ENCODE measurements around the gene CASKIN2. TPM values are rescaled to one million over a fixed set of nuclear protein-coding genes. Genes with fewer than 3 reads are reported as not detected.

CASKIN2 gene
- total and polyA plus RNA-seq, 10 of the 15 experiments (the other 5 are each of a cell fraction or from before 2014, with no cell fraction given) = 0.02 to 2.7 (median 0.44) TPM; not detected in 1

DNA sequence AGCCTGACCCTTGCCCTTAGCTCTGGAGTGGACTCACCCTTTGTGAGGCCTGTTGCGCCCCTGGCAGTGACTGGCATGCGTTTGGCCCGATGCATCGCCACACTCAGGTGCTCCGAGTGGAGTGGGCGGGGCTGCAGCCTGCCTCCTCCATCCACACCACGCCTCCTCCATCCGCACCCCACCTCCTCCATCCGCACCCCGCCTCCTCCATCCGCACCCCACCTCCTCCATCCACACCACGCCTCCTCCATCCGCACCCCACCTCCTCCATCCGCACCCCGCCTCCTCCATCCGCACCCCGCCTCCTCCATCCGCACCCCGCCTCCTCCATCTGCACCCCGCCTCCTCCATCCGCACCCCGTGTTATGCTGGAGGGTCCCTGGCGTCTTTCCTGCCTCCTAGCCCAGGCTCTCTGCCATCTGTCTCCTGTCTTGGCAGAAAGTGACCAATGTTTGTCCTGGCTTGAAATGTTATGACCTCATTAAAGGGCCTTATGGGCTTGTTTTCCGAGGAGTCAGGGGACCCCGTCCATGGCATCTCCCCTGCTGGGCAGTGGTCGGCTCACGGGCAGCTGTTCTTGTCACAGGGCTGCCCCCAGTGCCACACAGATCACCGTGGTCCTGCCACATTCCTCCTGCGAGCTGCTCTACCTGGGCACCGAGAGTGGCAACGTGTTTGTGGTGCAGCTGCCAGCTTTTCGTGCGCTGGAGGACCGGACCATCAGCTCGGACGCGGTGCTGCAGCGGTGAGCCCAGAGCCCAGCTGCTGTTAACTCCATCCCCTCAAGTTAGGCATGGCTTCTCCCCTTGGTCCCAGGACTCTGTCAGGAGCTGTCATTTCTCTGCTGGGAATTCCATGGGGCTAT lies 43.6 kb upstream of the CASKIN2 start:
- ChIA-PET RAD21 (ENCODE audit: unreplicated experiment) (no interaction called here), POLR2A (interaction anchor here (1.1 kb wide), 1 partner anchor 12 kb away, joined by 4 read pairs; no protein-coding TSS in a partner anchor), SMC1A (ENCODE audit: uncharacterized antibody, unreplicated experiment) (interaction anchor here (1.1 kb wide), 1 partner anchor 24 kb away, joined by 3 read pairs; no protein-coding TSS in a partner anchor), CTCF (interaction anchor here (0.7 kb wide), 1 partner anchor 39 kb away, joined by 3 read pairs; no protein-coding TSS in a partner anchor)
- no peak overlapping the region for H2AFZ ChIP-seq (ENCODE audit: control insufficient read depth, low read depth, low read length)
- no peak for TF ChIP-seq ZNF622 (IDR thresholded peaks at IDR 0.05)
- no peak for TF ChIP-seq TARDBP (IDR thresholded peaks at IDR 0.05; ENCODE audit: borderline replicate concordance)
- TF ChIP-seq, protein P1, sequence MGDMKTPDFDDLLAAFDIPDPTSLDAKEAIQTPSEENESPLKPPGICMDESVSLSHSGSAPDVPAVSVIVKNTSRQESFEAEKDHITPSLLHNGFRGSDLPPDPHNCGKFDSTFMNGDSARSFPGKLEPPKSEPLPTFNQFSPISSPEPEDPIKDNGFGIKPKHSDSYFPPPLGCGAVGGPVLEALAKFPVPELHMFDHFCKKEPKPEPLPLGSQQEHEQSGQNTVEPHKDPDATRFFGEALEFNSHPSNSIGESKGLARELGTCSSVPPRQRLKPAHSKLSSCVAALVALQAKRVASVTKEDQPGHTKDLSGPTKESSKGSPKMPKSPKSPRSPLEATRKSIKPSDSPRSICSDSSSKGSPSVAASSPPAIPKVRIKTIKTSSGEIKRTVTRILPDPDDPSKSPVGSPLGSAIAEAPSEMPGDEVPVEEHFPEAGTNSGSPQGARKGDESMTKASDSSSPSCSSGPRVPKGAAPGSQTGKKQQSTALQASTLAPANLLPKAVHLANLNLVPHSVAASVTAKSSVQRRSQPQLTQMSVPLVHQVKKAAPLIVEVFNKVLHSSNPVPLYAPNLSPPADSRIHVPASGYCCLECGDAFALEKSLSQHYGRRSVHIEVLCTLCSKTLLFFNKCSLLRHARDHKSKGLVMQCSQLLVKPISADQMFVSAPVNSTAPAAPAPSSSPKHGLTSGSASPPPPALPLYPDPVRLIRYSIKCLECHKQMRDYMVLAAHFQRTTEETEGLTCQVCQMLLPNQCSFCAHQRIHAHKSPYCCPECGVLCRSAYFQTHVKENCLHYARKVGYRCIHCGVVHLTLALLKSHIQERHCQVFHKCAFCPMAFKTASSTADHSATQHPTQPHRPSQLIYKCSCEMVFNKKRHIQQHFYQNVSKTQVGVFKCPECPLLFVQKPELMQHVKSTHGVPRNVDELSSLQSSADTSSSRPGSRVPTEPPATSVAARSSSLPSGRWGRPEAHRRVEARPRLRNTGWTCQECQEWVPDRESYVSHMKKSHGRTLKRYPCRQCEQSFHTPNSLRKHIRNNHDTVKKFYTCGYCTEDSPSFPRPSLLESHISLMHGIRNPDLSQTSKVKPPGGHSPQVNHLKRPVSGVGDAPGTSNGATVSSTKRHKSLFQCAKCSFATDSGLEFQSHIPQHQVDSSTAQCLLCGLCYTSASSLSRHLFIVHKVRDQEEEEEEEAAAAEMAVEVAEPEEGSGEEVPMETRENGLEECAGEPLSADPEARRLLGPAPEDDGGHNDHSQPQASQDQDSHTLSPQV (IDR thresholded peaks at IDR 0.05) = no peak
- TF ChIP-seq ZBED1 (IDR thresholded peaks at IDR 0.05; ENCODE audit: borderline replicate concordance) = no peak
- WGBS (ENCODE audit: insufficient coverage, insufficient replicate concordance, low lambda C conversion rate, missing lambda C conversion rate) = 80% methylated on average over 20 of the region's 38 CpGs
- H3K36me3 ChIP-seq (ENCODE audit: control insufficient read depth in 2 of 2, insufficient read depth in 2 of 2, low read length in 1 of 2) = no peaks in the 10 kb centered on the region
- H3K4me1 ChIP-seq (ENCODE audit: control insufficient read depth, insufficient read depth, low read length) = no peaks in the 10 kb centered on the region
- H4K20me1 ChIP-seq (ENCODE audit: control insufficient read depth, insufficient read depth) = no peaks in the 10 kb centered on the region
- no peak overlapping the region for H3K27ac ChIP-seq (ENCODE audit: control insufficient read depth, insufficient read depth)
- H3K27me3 ChIP-seq (replicated peaks in 1 of 2; ENCODE audit: control insufficient read depth in 2 of 2, insufficient read depth in 2 of 2, low read length in 1 of 2) = no peaks in the 10 kb centered on the region
- no peak for FAIRE-seq
- no peak overlapping the region for H3K9ac ChIP-seq (ENCODE audit: control insufficient read depth, insufficient read depth, low read length)
- H3K4me3 ChIP-seq = no peak overlapping the region
- intact Hi-C loops (cut with micrococcal nuclease; ENCODE audit: unreplicated experiment) = no loop called here
- H3K4me2 ChIP-seq (ENCODE audit: control insufficient read depth, insufficient read depth) = no peak overlapping the region
- no peak for DNase-seq (ENCODE audit: low read depth, low spot score)
- BruUV-seq (replicated peaks) = no TSS peak
- H3K79me2 ChIP-seq (ENCODE audit: control insufficient read depth, insufficient read depth, low read length) = no peaks in the 10 kb centered on the region
- in situ Hi-C loops (cut with MboI) = no loop called here
- no peaks in the 10 kb centered on the region for H3K9me3 ChIP-seq (replicated peaks; ENCODE audit: control insufficient read depth, insufficient read depth, low read length)
- no peak for ATAC-seq

Measured in GM12878 (cell line).